HG03025 (cell line): Measurements from ENCODE around the gene TEX29.

Source experiments
- ATAC-seq: cut with Tn5 transposase; IDR thresholded peaks from one replicate; pipeline ENCODE4 v1.9.1; 2021; ENCODE audit warnings: mild to moderate bottlenecking, moderate library complexity; ENCODE audit not compliant: unreplicated experiment, low FRiP score

TEX29 gene

DNA sequence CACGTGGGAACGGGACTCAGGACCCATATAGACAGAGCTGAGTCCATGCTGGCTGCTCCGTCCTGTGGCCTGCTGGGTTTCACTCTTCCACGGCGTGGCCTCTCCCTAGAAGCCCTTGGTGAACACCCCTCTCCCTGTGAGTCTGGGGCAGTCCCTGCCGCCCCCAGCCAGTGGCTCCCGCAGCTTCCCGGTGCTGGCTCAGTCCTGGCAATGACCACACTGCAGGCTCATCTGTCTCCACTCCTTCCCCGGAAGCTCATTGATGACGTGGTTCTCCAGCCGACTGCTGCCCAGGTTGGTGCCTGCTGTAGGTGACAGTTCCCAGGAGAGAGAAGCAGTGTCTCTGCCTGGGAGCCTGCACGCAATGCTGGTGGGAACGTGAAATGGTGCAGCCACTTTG, 2.1 kb upstream of the TEX29 start:
- ATAC-seq = no peak

DNA sequence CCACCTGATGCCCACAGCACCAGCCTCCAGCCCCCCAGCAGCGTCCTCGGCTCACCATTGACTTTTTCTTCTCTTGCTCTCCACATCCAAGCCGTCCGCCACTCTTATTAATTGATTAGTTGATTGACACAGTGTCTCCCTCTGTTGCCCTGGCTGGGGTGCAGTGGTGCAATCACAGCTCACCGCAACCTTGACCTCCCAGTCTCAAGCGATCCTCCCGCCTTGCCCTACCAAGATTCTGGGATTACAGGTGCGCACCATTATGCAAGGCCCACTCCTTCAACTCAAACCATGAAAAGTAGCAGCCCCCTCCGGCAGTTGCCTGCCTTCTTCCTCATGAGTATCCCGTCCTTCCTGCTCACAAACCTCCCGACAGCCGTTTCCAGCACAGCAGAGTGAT, 921 bp upstream of the TEX29 start:
- ATAC-seq = no peak

DNA sequence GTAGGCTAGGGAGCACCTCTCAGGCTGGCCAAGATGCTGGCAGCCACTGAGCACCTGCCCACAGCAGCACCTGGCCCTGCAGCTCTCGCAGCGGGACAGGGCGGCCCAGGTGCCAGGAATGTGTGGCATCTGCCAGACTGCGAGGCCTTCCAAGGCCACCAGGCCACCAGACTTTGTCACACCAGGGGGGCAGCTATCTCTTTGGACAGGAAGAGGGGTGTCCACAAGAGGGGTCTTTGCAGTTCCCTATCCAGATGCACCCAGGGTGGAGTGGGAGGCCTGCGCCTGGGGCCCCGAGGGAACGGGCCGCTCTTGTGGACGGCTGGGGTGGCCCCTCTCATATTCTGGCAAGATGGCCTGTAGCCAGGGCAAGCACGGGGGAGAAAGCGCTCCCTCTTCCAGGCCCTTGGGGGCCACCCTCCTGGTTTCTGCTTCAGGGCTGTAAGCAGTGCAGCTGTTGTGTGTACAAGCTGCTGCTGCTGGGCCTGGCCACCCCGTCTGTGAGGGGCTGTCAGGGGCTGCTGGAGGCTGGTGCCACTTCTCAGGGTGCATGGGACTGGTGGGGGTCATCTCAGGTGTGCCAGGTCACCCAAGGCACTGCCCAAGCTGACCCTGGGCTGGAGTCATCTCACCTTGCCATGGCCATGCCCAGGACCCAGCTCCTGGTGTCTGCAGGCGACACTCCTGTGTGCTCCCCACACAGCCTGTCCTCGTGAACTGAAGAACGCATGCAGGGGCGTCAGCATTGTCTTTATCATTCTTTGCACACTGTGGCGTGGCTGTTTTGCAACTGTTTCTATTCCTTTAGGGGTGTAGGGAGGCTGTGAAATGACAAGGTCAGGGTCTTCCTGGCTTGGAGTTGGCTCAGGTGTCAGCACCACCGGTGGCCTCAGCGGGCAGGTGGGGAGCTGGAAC, 1.8 kb downstream of the TEX29 start:
- no peak for ATAC-seq

DNA sequence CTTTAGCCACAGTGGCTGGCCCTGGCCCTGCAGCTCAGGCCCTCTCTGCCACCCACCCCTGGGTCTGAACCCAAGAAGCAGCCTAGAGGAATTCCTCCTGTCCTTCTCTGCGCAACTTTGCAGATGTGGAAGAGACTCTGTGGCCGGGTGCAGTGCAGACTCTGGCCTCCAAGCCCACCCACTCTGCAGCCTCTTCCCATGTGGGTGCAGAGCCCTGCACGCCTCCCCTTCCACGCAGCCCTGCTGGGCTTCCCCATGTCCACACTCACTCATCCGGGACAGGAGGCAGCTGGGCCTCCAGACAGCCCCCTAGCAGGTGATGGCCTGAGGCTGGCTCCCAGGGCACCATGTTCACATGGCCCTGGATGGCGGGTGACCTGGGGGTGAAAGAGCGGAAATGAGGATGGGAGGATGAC, 2.5 kb downstream of the TEX29 start:
- ATAC-seq = no peak

DNA sequence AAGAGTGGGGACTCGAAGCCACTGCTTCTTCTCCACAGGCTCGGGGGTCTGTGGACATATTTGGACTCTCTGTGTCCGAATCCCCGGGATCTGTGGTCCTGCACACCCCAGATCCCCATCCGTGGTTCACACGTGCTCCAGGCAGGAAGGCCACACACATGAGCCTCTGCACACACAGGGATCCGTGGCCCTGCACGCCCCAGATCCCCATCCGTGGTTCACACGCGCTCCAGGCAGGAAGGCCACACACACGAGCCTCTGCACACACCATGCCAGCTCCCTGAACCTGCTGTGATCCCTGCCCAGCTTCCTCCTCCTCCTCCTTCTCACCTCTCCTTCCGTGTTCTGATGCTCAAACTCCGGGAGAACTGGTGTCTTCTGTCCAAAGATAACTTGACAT, 3.1 kb downstream of the TEX29 start:
- ATAC-seq = no peak

DNA sequence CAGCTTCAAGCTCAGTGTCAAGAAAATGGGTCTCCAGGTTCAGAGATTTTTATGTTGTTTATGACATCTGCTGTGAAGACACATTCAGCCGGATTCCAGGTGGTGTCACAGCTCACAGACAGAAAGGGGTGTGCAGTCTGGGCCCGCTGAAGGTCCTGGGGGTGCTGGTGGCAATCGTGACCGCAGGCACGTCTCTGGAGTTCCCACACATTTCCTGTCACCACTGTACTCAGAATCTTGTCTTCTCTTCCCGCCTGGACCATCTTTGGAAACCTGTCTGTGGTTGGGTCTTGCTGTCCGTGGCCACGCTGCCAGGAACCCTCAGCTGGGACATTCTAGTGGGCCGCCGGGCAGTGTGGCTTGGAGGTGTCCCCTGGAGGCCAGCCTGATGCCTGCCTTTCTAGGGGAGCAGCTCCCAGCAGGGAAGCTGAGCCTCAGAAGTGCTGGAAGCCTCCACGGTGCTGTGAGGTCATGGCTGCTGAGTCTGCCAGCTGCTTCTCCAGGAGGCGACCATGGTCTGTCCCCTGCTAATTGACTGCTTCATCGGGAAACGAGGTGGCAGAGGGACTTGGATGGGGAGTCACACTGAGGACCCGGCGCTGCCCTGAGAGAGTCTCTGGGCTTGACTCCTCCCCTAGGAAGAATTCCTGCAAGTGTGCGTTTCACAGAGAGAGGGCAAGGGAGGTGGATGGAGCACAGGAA, 3.7 kb downstream of the TEX29 start:
- ATAC-seq = no peak

DNA sequence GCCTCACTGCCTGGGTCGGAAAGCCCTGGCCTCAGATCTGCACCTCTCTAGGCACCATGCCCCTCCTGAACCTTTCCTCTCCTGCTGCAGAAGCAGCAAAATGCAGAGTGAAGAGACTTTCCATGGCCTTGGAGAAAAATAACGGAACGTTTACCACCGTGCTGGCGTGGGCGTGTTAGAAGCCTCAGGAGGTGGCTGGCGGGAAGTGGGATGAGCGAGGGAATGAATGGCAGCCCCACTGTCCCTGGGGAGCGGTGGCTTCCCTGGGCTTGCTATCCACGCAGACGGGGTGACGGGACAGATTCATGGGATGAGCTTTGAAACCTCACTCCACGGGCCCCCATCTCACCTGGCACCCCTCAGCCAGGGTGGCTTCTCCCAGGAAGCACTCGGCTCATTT, 4.3 kb downstream of the TEX29 start:
- ATAC-seq = no peak

DNA sequence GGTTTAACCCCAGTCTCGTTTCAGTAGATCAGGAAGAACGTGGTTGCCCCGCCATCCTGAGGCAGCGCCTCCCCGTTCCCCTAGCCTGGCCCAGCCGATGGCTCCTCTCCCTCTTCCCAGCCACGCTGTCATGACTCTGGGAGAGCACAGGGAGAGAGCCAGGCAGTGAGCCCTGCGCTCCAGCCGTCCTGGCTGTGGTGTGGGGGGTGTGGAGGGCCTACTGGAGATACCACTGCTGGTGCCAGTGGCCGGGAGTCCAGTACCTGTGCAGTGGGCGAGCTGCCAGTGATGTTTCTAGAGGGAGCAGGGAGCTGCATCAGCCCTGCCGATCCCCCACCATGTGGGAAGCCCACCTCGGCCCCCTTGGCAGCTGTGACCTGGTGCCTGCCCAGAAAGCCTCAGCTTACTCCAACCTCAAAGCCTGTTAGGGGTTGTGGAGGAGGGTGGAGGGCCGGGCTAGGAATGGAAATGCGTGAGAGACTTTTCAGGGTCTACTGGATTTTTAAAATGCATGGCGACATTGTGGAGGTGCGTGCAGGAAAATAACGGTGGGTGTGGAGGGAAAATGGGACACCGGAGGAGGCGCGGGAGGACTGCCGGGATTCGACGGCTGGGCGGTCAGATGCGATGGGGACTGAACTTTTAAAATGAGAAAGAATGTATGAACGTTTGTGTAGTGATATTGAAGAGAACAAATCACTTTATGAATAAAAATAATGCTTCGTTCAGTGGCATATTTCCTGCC, 4.9 kb downstream of the TEX29 start:
- ATAC-seq = no peak

DNA sequence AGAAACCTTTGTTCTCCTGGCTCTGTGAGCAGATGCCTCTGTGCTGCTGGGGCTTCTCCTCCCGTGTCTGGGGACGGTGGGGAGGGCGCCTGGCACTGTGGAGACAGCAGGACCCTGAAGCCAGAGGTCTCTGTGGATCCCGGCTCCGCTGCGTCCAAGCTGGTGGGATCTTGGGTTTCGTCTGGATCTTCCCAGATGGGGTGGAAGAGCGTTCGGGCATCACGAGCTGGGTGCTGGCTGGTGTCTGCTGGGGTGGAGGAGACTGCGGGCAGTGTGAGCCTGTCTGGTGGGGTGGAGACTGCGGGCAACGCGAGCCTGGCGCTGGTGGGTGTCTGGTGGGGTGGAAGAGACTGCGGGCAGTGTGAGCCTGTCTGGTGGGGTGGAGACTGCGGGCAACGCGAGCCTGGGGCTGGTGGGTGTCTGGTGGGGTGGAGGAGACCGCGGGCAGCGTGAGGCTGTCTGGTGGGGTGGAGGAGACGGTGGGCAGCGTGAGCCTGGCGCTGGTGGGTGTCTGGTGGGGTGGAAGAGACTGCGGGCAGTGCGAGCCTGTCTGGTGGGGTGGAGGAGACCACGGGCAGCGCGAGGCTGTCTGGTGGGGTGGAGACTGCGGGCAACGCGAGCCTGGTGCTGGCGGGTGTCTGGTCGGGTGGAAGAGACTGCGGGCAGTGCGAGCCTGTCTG, 5.6 kb downstream of the TEX29 start:
- ATAC-seq = no peak

DNA sequence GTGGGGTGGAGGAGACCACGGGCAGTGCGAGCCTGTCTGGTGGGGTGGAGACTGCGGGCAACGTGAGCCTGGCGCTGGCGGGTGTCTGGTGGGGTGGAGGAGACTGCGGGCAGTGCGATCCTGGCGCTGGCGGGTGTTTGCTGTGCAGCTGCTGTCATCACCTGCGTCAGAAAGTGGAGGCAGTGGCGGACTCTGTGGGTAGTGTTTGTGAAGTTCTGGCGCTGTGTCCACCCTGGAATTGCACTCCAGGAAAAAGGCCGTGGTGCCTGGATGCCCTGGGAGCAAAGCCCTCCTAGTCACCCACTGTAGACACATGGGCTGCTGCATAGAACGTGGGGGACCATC, 6.2 kb downstream of the TEX29 start:
- ATAC-seq = no peak

DNA sequence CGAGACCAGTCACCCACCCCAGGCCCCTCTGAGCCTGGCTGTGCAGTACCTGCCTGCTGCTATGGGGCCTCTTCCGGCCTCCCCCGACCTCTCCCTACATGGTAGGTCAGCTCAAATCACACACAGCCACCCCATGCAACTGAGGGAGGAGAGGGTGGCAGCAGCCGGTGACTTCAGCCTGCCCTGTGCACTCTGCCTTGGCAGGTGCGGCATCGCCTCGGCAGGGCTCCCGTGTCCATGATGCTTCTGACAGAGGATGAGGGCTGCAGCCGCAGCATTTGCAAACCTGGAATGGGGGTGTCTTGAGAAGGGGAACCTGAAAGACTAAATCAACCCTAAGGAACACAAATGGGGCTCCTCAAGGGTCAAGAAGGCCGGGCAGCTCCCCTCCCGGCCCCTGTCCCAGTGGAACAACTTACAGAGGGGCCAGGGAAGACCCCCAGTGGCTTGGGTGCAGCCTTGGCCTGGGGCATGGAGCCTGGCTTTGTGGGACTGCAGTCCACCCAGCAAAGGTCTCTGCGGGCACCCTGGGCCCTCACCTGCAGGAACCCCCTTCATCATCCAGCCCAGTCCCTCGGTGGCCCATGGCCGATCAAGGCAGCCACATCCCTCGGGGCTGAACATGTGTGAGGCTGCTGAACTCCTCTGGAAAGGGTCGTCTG, 6.7 kb downstream of the TEX29 start:
- ATAC-seq = no peak

DNA sequence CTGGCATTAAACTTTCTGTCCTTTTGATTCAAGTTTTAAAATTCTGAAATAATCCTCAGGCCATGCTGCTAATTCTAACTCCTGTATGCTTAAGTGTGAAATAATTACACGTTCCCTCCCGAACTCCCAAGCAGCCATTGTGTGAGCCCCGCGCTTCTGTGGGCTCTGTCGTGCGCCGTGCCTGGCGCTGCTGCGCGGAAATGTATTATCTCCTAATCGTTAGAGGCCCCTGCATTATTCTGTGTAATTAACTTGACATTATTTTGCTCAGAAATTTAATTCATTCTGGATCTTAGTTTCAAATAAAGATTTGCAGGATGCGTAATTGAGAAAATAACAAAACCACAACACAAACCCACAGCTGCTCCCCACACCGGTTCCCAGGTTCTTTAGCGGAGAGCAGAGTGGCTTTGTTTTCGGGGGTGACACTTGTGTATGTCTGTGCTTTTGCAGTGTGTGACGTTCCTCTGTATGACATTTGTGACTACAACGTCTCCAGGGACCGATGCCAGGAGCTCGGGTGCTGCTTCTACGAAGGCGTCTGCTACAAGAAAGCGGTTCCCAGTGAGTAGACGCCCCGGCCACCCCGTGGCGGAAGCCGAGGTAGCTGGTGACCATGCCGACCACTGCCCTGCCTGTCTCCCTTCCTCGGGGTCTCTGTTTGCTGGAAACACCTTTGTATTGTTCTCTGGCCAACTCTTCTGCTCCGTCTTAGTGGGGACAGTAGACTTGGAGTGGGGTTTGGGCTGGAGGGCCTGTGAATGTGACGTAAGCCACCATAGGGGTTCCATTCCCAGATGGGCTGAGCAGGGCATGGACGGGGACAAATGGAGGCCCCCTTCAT, 7.5 kb downstream of the TEX29 start:
- ATAC-seq = no peak

DNA sequence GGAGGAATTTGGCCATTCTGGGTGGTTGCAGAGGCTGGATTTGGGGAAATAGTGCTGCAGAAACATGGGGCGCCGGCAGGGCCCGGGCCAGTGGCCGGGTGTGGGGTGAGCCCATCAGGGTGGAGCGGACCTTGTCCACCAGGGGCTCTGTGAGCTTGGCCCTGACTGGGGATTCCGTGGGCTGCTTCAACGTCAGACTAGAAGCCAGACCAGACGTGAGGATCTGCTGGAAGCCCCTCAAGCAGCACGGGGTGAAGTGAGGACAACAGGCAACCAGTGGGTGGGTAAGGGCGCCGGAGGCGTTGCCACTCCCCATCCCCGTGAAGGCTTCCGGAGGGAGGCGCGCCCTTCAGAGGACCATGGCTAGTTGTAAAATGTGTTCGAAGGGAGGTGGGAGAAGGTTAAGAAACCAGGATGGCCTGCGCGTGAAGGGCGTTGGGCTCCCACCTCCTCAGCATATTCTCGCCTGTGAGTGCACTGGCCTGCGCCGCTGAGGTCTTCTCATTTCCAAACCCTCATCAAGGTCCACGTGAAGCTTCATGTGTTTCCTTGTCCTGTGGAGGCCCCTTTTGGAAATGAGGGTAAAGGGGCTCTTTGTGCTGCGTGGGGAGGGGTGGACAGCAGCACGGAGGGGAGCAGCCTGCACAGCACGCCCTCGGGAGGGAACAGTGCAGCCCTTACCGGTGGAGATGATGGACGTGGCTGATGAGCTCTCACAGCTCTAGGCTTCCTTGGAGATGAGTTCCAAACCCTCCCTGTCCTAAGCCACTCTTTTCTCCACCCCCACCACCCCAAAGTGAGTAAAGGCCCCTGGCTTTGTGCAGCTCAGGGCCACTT, 8.3 kb downstream of the TEX29 start:
- ATAC-seq = no peak

DNA sequence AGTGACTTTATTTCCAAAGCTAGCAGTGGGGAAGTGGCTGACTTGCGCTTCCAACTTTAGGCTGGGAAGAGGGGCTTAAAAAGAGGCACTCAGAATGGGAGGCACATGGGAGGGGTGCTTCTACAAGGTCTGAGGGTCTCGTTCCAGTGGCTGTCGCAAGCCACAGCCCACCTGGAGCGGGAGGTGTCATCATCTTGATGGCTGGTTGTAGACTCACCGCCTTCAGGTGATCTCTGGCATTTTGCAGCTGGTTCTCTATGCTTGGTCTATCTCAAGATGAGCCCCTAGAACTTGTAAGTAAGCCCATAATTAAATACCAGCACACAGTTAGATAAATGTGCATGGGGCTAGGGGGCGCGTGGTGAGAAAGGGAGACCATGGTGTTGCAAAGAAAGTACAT, 9.2 kb downstream of the TEX29 start:
- ATAC-seq = no peak

DNA sequence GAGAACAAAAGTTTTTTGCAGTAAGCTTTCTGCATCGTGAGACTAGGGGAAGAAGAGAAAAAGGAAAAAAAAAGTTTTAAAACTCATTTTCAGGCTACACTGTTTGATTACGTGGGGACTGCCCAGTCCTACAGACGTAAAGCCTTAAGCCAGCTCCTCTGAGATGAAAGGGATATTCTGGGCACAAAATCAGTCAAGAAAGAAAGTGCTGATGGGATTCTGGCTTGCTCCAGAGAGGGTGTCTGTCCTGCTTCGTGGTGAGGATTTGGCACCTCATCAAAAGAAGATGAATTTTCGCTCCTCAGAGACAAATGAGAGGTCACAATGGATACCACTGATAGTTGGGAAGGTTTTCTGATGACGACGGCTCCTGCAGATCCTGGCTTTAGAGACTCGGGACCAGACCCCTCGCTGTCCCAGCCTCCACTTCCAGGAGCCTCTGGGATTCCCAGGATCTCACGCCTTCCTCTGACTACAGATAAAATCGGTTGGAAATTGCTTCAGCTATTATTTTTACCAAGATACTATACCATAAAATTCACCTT, 9.7 kb downstream of the TEX29 start:
- no peak for ATAC-seq

DNA sequence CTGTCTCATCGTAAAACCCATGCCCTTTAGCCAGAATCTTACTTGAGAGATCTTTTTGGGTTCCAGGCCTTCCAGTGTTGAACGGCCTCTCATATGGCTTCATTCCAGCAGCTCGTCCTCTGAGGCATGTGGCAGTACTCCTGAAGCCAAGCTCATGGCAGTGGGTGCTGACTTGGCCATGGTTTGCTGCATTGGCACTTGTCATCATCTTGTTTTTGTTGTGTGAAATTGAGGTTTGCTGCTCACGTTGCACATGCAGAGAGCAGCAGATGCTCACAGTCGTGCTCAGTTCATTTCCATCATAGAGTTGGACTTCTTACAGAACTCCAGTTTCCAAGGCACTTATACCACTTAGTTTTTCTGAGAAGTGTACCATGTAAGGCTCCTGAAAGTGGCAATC, 14.9 kb downstream of the TEX29 start:
- ATAC-seq = no peak

DNA sequence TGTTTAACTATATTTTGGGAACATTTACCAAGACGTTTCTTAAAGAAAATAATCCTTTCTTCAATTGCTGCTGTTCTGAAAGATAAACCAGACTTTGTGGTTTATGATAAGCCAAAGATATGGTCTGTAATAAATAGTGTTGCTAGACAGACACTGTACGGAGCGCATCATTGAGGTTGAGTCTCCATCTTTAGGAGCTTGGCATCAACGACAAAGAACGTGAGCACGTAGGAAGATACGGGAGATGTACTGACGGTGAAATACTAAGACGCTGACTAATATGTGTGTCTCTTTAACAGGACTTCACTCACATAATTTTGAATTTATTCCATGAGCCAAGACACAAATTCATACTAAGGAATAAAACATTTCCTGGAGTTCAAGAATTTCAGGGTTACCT, 16.2 kb downstream of the TEX29 start:
- no peak for ATAC-seq

DNA sequence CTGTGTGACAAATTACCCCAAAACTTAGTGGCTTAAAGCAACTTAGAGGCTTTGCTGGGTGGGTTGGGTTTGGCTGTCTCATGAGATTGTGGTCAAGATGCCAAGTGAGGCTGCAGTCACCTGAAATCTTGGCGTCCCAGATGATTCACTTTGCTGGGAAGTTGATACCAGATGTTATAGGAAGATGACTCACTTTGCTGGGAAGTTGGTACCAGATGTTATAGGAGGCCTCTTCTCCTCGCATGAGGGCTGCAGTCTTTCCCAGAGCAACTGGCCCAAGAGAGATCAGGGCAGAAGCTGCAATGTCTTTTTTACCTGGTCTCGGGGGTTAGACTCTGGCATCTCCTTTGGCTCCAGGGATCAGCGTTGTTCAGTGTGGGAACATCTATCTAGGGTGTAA, 16.8 kb downstream of the TEX29 start:
- no peak for ATAC-seq
